ENCODE data around the gene HUNK. TPM values are rescaled to one million over a fixed set of nuclear protein-coding genes. Genes with fewer than 3 reads are reported as not detected.

Gene HUNK
- total RNA-seq, 1 experiment from 2014 or later: 17.7 TPM

- H3K27ac ChIP-seq: no peak overlapping the region
- no peaks in the 10 kb centered on the region for H3K9me3 ChIP-seq (replicated peaks)
- peaks cover 51% of the 10 kb centered on the region for H3K36me3 ChIP-seq
- H3K4me3 ChIP-seq: no peak overlapping the region
- peaks cover 8% of the 10 kb centered on the region for H3K4me1 ChIP-seq (replicated peaks)
- no peak for DNase-seq (ENCODE audit: low read depth in 1 of 2, low spot score in 2 of 2)
- H3K27me3 ChIP-seq (replicated peaks): no peaks in the 10 kb centered on the region
These were observed 102.7 kb downstream of the HUNK start for GRCh38 chr21:31975491-31975890.

- no peak overlapping the region for H3K4me3 ChIP-seq
- no peak overlapping the region for H3K27ac ChIP-seq
- DNase-seq (ENCODE audit: low read depth in 1 of 2, low spot score in 2 of 2): no peak
- H3K9me3 ChIP-seq (replicated peaks): no peaks in the 10 kb centered on the region
- no peaks in the 10 kb centered on the region for H3K27me3 ChIP-seq (replicated peaks)
- peaks cover 52% of the 10 kb centered on the region for H3K36me3 ChIP-seq
- peaks cover under 1% of the 10 kb centered on the region; the same call in 1 of the 2 replicates for H3K4me1 ChIP-seq (replicated peaks)
These were observed 105.0 kb downstream of the HUNK start for GRCh38 chr21:31977816-31978215.

- H3K4me3 ChIP-seq: no peak overlapping the region
- no peaks in the 10 kb centered on the region for H3K27me3 ChIP-seq (replicated peaks)
- no peaks in the 10 kb centered on the region for H3K4me1 ChIP-seq (replicated peaks)
- no peaks in the 10 kb centered on the region for H3K9me3 ChIP-seq (replicated peaks)
- H3K36me3 ChIP-seq: peaks cover 53% of the 10 kb centered on the region
- no peak overlapping the region for H3K27ac ChIP-seq
- DNase-seq (ENCODE audit: low read depth in 1 of 2, low spot score in 2 of 2): no peak
These were observed 110.3 kb downstream of the HUNK start for GRCh38 chr21:31983120-31983519.

GRCh38 chr21:31983554-31983953 is 110.7 kb downstream of the HUNK start:
- Histone ChIP-seq H3K27me3 (replicated peaks) (no peaks in the 10 kb centered on the region), H3K4me1 (replicated peaks) (no peaks in the 10 kb centered on the region), H3K9me3 (replicated peaks) (no peaks in the 10 kb centered on the region), H3K27ac (no peak overlapping the region), H3K36me3 (peaks cover 49% of the 10 kb centered on the region), H3K4me3 (no peak overlapping the region)
- DNase-seq (ENCODE audit: low read depth in 1 of 2, low spot score in 2 of 2): no peak

GRCh38 chr21:31985398-31985797 is 112.6 kb downstream of the HUNK start:
- no peak for DNase-seq (ENCODE audit: low read depth in 1 of 2, low spot score in 2 of 2)
- Histone ChIP-seq H3K4me3 (no peak overlapping the region), H3K27ac (no peak overlapping the region), H3K36me3 (peaks cover 52% of the 10 kb centered on the region), H3K27me3 (replicated peaks) (no peaks in the 10 kb centered on the region), H3K9me3 (replicated peaks) (no peaks in the 10 kb centered on the region), H3K4me1 (replicated peaks) (no peaks in the 10 kb centered on the region)

GRCh38 chr21:31986035-31986856 is 113.4 kb downstream of the HUNK start:
- no peak overlapping the region for H3K4me3 ChIP-seq
- no peak for DNase-seq (ENCODE audit: low read depth in 1 of 2, low spot score in 2 of 2)
- H3K27me3 ChIP-seq (replicated peaks): no peaks in the 10 kb centered on the region

GRCh38 chr21:31987696-31988095 is 114.9 kb downstream of the HUNK start:
- H3K27ac ChIP-seq: no peak overlapping the region
- peaks cover 61% of the 10 kb centered on the region for H3K36me3 ChIP-seq
- DNase-seq (ENCODE audit: low read depth in 1 of 2, low spot score in 2 of 2): no peak
- H3K9me3 ChIP-seq (replicated peaks): no peaks in the 10 kb centered on the region
- no peaks in the 10 kb centered on the region for H3K4me1 ChIP-seq (replicated peaks)
- no peak overlapping the region for H3K4me3 ChIP-seq
- no peaks in the 10 kb centered on the region for H3K27me3 ChIP-seq (replicated peaks)

More at GRCh38 chr21:31986035-31986856, 113.4 kb downstream of the HUNK start:
- H3K36me3 ChIP-seq: peaks cover 56% of the 10 kb centered on the region
- H3K9me3 ChIP-seq (replicated peaks): no peaks in the 10 kb centered on the region
- H3K4me1 ChIP-seq (replicated peaks): no peaks in the 10 kb centered on the region
- H3K27ac ChIP-seq: no peak overlapping the region

GRCh38 chr21:31988492-31989290 is 115.9 kb downstream of the HUNK start:
- H3K4me1 ChIP-seq (replicated peaks): no peaks in the 10 kb centered on the region
- H3K27ac ChIP-seq: no peak overlapping the region
- no peak for DNase-seq (ENCODE audit: low read depth in 1 of 2, low spot score in 2 of 2)
- no peaks in the 10 kb centered on the region for H3K9me3 ChIP-seq (replicated peaks)
- no peaks in the 10 kb centered on the region for H3K27me3 ChIP-seq (replicated peaks)
- no peak overlapping the region for H3K4me3 ChIP-seq
- H3K36me3 ChIP-seq: peaks cover 60% of the 10 kb centered on the region

GRCh38 chr21:31991356-31992331 is 118.8 kb downstream of the HUNK start:
- no peaks in the 10 kb centered on the region for H3K9me3 ChIP-seq (replicated peaks)
- H3K27ac ChIP-seq: no peak overlapping the region
- H3K36me3 ChIP-seq: peaks cover 61% of the 10 kb centered on the region
- no peaks in the 10 kb centered on the region for H3K4me1 ChIP-seq (replicated peaks)
- no peak overlapping the region for H3K4me3 ChIP-seq
- no peak for DNase-seq (ENCODE audit: low read depth in 1 of 2, low spot score in 2 of 2)
- no peaks in the 10 kb centered on the region for H3K27me3 ChIP-seq (replicated peaks)

- peaks cover 61% of the 10 kb centered on the region for H3K36me3 ChIP-seq
- H3K27me3 ChIP-seq (replicated peaks): no peaks in the 10 kb centered on the region
- H3K4me3 ChIP-seq: no peak overlapping the region
- H3K9me3 ChIP-seq (replicated peaks): no peaks in the 10 kb centered on the region
- H3K4me1 ChIP-seq (replicated peaks): no peaks in the 10 kb centered on the region
- H3K27ac ChIP-seq: no peak overlapping the region
- DNase-seq (ENCODE audit: low read depth in 1 of 2, low spot score in 2 of 2): no peak
These were observed 119.6 kb downstream of the HUNK start for GRCh38 chr21:31992391-31992790.

- Histone ChIP-seq H3K27ac (no peak overlapping the region), H3K27me3 (replicated peaks) (no peaks in the 10 kb centered on the region), H3K4me1 (replicated peaks) (no peaks in the 10 kb centered on the region), H3K36me3 (peaks cover 75% of the 10 kb centered on the region), H3K9me3 (replicated peaks) (no peaks in the 10 kb centered on the region), H3K4me3 (no peak overlapping the region)
- DNase-seq (ENCODE audit: low read depth in 1 of 2, low spot score in 2 of 2): no peak
These were observed 121.3 kb downstream of the HUNK start for GRCh38 chr21:31993826-31994825.

- no peaks in the 10 kb centered on the region for H3K4me1 ChIP-seq (replicated peaks)
- no peak overlapping the region for H3K27ac ChIP-seq
- no peaks in the 10 kb centered on the region for H3K9me3 ChIP-seq (replicated peaks)
- no peaks in the 10 kb centered on the region for H3K27me3 ChIP-seq (replicated peaks)
- no peak overlapping the region for H3K4me3 ChIP-seq
- peaks cover 75% of the 10 kb centered on the region for H3K36me3 ChIP-seq
- DNase-seq (ENCODE audit: low read depth in 1 of 2, low spot score in 2 of 2): no peak
These were observed 124.4 kb downstream of the HUNK start for GRCh38 chr21:31997191-31997590.

Measured in SJSA1 (cell line).